Stimulated activated CD4-positive, alpha-beta T cell treated with anti-CD3 and anti-CD28 coated beads, Interleukin-1b, Interleukin-23, amount 100 ng/mL, for 1 hour (primary cell): ENCODE data around the gene SCGB2B2.
"Not testable (repeated sequence)": the region's sequence is repeated elsewhere in the genome, so short reads cannot be mapped to it uniquely, and the experiment has no call there.

ENCODE experiments used
- DNase-seq, 2 donors: peaks; one replicate each; pipeline ENCODE4 v3.0.0-alpha.2; 2020; ENCODE audit warnings: low read depth in 2 of 2

The SCGB2B2 gene, protein sequence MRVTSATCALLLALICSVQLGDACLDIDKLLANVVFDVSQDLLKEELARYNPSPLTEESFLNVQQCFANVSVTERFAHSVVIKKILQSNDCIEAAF

DNA sequence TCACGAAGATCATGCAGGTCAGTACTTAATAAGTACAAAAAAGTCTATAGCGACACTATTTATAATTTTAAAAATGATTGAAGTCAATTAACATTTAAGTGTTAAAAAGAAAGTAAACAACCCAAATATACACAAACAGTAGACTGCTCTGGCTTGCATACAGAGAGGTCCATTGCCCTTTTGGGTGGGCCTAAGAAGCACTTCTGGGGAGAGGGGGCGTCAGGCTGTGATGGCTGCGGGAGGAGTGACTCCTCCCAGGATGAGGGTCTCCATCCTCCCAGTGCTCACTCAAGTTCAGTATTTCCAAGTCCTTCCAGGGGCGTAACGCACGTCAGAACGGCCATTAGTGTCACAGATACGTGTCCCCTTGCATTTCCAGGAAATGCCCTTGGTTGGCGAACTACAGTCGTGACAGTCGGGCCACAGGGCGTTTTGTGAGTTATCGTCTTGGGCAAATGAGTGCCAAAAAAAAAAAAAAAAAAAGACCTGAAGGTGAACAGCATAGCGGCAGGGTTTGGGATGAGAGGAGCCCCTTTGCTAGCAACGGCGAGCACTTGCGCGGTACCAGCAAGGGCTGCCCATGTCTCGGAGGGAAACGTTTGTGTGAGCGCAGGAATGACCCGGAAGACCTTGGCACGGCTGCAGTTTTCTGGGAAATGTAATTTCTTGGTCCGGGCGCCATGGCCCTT lies at the start of gene SCGB2B2:
TSS of gene SCGB2B2 (minus strand) at position 463 of the 689 bp plus-strand sequence. CDS start 82,596 bp downstream, outside the sequence.
- peak; percentile 37 to 50 for DNase-seq

DNA sequence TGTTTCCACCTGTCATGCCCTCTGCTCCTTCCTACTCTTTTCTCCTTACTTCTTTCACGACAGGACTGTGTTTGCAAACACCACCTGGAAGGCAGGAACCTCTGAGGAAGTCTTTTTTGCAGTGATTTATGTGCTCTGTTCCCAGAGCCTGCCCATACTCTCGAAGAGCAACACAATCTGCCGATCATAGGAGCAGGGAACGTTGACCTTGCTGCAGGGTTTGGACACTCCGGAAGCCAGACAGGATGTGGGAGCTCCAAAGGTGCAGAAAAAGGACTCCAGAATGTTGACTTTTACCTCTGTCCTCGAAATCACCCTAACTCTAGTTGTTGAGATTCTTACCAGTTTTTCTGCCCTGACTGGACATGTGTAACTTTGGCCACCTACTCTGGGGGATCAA lies 48.4 kb upstream of the SCGB2B2 start:
- no peak for DNase-seq

DNA sequence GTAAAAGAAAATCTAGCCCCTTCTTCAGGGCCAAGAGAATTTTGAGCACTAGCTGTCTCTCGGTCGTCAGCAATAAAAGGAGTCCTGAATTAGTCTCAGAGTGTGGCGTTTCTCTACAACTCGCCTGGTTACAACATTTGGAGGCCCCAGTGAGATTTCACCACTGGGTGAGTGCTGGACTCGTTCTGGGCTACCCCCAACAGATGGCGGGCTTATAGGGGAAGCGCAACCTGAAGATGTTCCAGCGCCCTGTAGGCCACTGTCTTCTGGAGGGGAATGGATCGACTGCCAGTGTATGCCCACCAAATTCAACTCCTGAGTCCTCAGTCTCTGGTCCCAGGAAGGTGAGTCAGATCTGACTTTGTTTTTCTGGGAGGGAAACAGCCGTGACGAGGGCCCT lies 45.4 kb upstream of the SCGB2B2 start:
- DNase-seq, result no peak

DNA sequence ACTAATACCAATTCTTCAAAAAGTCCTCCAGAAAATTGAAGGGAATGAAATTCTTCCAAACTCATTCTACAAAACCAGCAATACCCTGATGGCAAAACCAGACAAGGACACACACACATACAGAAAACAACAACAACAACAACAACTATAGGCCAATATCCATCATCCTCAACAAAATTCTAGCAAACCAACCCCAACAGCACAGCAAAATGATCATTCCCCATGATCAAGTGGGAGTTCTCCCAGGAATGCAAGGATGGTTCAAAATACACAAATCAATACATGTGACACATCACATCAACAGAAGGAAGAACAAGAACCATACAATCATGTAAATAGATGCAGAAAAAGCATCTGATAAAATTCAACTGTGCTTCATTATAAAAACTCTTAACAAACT lies 38.4 kb upstream of the SCGB2B2 start:
- DNase-seq, result no peak

DNA sequence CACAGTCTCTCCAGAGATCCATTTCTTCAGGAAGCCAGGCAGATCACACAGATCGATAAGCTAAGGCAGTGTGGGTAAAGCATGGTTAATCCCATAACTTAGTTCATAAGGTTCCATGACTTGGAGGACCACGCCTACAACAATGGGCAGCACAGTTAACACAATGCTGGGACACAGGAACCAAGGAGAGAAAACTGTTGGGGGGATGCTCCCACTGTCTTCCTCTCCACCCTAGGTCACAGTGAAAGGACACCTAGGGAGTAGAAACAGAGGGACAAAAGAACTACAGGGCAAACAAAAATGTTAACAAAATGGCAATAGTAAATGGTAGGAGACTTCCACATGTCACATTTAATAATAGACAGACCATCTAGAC lies 36.3 kb upstream of the SCGB2B2 start:
- no peak for DNase-seq

DNA sequence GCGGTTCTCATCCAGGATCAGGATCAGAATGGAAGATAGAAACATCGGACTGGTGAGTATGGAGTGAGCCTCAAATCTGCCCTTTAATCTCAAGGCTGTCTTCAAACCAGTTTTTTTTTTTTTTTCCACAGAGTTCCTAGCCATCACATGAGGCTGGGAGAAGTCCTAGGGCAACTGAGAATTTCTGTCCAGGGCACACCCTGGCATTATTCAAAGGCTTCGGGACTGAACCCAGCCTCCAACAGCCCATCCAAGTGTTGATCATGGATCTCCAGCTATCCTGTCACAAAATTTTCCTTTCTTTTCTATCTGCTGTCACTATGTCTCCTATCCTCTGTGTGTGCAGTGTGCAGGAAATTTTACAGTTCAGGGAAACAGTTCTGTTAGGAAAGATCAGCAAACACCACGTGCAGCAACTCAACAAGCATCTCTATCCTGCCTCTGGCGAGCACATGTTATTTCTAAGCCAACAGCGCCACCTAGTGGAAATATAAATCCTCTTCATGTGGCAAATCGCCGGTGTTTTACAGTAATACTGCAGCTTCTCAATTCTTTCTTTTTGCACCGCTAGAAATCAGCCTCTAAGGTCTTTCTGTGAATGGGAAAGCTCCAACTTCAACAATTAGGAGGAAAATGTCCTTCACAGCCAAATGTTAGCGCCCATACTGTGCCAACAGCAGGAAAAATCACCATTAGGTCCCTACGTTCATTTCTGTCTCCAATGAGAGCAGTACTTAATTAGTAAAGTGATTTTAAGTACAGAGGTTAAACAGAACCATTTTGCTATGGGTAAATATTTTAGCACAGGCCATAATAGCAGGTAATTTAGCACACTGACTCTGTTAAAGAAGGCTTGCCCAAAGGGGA lies 35.7 kb upstream of the SCGB2B2 start:
- DNase-seq, result no peak

DNA sequence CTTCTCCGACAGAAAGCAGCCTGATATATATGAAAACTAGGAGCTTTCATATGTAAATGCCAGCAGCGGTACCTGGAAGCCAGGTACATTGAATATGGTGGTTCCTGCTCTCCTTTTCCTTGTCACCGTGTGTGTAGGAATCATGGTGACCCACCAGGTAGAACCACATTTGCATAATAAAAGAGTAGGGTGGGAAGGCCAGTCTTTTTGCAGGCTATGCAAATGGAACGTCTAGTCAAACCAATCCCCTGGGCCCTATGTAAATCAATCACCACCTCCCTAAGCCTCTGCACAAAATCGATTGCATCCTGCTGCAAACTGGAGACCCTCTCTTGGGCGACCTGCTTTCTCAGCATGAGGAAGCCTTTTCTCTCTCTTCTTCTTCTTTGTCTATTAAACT lies 34.9 kb upstream of the SCGB2B2 start:
- DNase-seq, result no peak

DNA sequence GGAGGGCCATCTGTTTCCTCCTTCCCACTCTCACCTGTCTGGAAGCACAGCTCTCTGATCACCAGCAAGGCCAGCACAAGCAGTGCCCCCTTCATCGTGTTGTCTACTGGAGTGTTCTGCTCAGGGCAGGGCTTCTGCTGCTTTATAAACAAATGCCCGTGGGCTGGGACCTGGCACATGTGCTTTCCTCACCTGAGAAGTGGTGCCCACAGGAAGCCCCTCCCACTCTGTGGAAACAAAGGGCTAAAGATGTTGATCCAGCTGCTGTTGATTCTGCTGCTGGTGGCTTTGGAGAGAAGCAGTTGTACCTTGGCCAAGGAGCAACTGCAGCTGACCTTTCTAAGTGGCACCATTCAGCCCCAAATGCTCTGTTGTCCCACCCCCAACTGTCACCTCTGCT lies 30.7 kb upstream of the SCGB2B2 start:
- no peak for DNase-seq

DNA sequence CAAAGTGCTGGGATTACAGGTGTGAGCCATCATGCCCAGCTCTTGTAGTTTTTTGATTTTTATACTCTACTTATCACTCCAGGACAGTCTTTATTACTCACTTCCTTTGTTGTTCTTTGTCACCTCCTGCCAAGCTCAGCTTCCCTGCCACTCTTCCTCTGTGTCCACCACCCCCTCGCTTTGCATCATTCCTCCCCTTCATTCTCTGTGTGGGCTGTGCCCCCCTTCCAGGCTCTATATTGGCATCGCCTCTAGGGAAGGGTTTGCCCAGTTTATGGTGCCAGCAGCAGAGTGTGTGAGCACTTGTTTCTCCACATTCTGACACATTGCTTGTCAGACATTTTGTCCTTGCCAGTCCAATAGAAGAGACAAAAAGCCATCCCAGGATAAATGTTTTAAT lies 15.6 kb upstream of the SCGB2B2 start:
- no peak for DNase-seq

DNA sequence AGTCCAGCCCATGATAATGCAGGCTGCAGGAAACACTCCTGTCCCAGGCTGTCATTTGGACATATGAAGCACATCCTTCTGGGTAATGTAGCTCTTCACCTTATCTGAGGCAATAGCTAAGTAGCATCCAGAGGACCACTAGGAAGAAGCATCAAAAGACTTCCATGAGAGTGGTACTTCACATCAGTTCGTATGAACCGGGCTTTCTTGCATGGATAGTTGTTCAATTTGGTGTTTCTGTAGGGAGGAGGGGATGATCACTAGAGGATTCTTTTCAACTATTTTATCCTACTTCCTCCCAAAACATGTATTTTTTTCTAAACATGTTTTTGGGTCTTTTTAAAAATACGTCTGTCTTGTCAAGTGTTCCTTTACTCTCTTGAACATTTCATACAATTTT lies 13.4 kb upstream of the SCGB2B2 start:
- DNase-seq, result no peak

DNA sequence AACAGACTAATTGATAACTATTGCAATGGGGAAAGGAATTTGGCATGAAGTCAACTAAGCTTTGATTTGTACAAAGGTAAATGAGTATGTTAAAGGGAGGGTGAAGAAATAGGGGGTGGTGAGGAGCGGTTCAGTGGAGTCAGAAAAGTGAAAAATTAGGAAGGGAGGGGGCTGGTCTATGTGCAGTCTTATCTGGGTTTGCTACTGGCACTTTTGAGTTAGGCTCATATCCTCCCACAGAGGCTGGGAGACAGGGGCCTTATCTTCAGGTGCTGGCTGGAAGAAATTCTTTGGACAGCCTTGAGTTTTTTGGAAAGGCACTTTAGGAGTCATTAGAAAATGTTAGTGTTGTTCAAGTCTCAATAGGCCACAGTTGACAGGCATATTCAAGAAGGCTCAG lies 11.6 kb upstream of the SCGB2B2 start:
- DNase-seq, result no peak

DNA sequence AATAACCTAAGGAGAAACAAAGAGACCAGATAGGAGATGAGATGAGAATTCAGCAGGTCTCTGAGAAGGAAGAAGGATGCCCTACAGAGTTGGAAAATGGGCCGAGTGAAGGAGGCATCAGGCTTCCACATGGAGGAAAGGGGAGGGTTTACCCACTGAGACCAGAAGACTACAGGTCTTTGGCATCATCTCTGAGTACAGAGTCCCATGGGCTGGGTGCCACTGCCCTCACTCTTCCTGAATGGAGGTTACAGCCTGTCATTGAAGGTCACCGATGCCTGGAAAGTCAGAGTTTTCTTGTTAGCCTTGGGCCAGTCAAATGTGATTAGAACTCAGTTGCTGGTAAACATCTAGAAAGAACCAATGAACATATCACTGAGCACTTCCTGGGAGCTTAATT lies 10.4 kb upstream of the SCGB2B2 start:
- DNase-seq, result no peak

DNA sequence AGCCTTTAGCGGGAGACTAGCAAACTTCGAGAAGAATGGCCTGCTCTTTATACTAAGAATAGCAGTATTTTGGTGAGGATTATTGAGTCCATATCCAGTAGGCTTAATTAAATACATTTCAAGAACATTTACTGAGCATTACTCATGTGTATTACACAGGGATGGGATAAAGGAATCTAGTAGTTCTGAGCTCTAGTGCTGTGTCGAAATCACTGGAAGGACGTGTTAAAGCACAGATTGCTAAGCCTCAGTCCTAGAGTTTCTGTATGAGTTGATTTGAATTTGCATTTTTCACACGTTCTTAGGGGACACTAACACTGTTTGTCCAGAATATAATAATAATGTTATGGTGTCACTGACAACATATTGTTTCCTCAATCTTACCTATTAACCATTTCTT lies 9.5 kb upstream of the SCGB2B2 start:
- no peak for DNase-seq

DNA sequence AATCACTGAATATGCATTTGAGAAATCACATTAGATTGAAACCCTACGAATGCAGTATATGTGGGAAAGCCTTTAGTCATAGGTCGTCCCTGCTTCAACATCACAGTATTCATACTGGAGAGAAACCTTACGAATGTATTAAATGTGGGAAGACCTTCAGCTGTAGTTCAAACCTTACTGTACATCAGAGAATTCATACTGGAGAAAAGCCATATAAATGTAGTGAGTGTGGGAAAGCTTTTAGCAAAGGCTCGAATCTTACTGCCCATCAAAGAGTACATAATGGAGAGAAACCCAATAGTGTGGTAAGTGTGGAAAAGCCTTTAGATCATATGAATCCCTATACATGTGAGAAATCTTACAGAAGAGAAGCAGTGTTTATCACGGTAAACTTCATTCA lies 8.3 kb upstream of the SCGB2B2 start:
- not testable (repeated sequence) for DNase-seq

DNA sequence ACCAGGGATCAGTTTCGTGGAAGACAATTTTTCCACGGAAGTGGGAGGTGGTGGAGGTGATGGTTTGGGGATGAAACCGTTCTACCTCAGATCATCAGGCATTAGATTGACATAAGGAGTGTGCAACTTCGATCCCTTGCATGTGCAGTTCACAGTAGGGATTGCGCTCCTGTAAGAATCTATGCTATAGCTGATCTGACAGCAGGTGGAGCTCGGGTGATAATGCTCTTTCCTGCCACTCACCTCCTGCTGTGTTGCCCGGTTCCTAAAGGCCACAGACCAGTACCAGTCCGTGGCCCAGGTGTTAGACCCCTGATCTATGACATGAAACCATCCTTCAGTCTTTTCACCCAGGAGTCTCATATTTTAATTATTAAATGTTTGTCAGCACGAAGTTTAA lies 4.5 kb upstream of the SCGB2B2 start:
- DNase-seq, result no peak

DNA sequence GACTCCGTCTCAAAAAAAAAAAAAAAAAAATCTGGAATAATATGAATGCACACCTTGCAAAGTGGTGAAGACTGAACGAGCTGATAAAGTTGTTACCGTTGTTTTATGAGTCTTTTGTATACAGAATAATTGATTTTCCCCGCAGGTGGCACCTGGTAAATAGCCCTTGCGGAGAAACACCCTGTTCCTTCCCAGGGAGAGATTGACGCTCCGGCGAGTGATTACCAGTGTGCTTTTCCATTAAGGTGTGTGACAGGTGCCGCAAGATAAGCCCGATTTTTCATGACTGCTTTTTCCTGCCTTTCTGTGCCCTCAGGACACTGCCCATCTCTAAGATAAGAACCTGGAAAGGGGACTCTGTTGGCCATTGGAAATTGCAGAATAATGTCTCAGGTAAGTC lies 1.5 kb upstream of the SCGB2B2 start:
- no peak for DNase-seq

DNA sequence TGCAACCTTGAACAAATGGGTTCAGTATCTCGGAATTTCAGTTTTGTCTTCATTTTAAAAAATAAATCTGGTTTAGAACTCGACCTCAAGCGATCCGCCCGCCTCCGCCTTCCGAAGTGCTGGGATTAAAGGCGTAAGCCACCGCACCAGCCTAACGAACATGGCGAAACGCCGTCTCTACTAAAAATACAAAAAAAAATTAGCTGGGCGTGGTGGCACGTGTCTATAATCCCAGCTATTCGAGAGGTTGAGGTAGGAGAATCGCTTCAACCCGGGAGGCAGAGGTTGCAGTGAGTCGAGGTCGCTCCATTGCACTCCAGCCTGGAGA lies 1.1 kb upstream of the SCGB2B2 start:
- peak in 1 of 2 donors; percentile 1 for DNase-seq

DNA sequence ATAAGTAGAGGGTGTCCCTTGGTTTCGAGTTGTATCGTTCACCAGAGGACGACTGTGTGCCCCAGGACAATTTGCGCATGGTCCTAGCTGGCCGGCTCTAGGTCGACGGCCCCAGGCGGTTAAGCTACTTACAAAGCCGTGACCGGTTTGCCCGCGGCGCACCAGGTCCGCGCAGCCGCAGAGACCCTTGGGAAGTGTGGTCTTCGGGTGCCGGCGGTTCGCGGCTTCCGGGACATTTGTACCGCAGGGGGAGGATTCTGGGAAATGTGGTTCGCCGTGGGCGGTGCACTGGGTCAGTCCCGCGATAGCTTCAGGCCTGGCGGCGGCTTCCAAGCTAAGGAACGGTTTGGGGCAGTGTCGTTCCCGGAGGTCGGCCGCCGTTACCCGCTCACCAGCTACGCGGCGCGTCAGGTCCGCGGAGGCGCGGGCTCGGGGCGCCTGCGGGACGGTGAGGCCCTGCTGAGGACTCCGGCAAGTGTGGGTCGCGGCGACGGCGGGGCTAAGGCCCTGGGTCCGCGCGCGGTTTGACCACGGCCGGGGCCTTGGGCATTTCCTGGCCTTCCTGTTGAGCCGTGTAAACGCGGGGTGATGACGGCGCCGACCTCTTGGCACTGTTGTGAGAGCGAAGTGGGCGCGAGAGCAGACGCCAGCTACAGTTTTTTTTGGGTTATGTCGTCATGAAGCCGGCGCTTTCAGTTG lies 576 bp upstream of the SCGB2B2 start, which contains the start of gene ZNF302:
TSS of gene ZNF302 (plus strand) at position 293 of the 699 bp plus-strand sequence. CDS start 1,127 bp downstream, outside the sequence.
- peak; percentile 75 to 88 for DNase-seq

DNA sequence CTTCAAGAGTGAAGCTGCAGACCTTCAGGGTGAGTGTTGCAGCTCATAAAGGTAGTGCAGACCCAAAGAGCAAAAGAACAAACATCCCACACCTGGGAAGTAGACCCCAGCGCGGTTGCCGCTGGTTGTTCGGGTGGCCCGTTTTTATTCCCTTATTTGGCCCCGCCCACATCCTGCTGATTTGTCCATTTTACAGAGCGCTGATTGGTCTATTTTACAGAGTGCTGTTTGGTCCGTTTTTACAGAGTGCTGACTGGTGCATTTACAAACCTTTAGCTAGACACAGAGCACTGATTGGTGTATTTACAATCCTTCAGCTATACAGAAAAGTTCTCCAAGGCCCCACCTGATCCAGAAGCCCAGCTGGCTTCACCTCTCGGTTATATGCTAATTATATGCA lies 1.0 kb downstream of the SCGB2B2 start:
- DNase-seq, result no peak

DNA sequence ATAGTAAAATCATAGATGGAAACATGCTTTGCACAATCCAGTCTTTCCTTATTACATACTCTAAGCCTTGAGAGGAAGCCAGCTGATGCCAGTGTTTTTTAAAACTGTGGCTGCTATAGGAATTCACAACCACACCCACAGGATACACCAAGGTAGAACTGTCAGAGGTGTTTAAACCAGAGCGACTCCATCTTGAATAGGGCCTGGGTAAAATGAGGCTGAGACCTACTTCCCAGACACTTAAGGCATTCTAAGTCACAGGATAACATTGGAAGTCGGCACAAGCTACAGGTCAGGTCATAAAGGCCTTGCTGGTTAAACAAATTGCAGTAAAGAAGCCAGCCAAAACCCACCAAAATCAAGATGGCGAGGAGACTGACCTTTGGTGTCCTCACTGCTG lies 1.7 kb downstream of the SCGB2B2 start:
- DNase-seq, result no peak

DNA sequence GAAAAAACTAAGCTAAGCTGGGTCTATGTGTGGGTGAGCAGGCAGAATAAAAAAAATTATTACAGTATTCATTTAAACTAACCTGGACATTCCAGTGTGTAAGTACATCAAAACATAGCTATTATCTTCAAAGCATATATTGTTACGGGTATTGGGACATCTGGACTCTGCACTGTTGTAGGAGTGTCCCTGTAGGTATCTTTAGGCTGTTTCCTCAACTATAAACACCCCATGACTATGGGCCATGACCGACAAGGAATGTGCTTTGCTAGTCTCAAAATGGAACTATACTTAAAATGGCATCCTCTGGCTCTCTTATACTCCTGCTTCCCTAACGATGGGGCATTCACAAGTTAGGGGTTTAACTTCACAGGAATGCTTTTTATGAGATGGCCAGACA lies 3.4 kb downstream of the SCGB2B2 start:
- no peak for DNase-seq

DNA sequence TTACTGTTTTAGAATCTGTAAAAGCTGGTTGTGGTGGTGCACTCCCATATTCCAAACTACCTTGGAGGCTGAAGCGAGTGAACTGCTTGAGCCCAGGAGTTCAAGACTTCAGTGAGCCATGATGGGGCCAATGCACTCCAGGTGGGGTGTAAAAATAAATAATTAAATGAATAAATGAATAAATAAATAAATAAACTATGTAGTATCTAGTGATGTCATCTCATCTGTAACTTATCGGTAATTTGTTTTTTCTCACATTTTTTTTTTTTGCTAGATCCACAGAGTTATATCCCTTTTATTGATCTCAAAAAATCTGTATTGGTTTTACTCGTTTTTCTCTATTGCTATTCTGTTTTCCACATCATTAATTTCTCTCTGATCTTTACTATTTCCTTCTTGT lies 5.0 kb downstream of the SCGB2B2 start:
- DNase-seq, result no peak

DNA sequence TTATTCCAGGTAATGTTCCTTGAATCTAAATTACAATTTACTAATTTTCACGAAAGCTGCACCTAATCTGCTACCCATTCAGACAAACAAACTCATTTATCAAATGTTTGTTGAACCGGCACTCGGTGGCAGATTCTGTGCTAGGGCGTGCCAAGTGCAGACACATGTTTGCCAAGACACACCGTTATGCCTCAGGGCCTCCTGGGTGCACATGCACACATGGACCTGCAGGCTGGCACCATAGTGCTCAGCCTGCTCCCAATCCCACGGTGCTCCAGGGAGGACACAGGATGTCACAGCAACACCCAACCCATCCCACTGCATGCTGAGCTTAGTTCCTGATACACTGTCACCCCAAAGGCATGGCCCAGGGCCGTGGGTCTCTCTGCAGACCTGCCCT lies 7.7 kb downstream of the SCGB2B2 start:
- no peak for DNase-seq
